Posterior vena cava (tissue), 2 donors: ENCODE data around the gene CDH12. TPM values are rescaled to one million over a fixed set of nuclear protein-coding genes. Genes with fewer than 3 reads are reported as not detected.

Source experiments
- DNase-seq: peaks from one replicate; pipeline ENCODE4 v3.0.0-alpha.2; 2020; ENCODE audit warnings: low spot score
- intact Hi-C, 2 donors: fragments of 100-400 bp; cut with DNase I; formaldehyde crosslinking; loops; one replicate each; pipeline versions ENCODE4 v1.14.1 to v1.14.2; 2022 to 2023
- total RNA-seq, 2 donors: library from RNA; stranded (reverse); fragmentation: NEBNext Ultra II Directional; extraction: Animal tissue kit (Norgen Biotek cat#: 25700); gene quantifications; one replicate each; pipeline ENCODE4 v1.2.1, GENCODE V29; 2021
- donor health status: DM: yes; HTN: yes; CAD: no.
- donor health status: DM: yes; HTN: yes; CAD: no.

Gene CDH12
- total RNA-seq, 2 donors from 2014 or later, result not detected

DNA sequence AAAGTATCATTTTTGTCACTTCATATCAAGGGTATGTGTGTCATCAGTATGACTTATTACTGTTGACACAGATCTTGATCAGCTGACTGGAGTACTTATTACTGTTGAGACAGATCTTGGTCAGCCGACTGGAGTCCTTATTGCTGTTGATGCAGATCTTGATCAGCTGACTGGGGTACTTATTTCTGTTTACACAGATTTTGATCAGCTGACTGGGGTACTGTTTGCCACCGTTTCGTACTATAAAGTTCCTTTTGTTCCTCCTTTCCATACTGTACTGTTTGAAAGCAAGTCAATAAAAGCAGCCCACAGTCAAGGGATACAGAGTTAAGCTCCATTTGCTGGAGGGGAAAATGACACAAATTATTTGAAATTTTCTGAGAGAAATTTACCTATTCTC is 347.3 kb downstream of the CDH12 start:
- intact Hi-C loops, result no loop called here
- DNase-seq, result no peak

DNA sequence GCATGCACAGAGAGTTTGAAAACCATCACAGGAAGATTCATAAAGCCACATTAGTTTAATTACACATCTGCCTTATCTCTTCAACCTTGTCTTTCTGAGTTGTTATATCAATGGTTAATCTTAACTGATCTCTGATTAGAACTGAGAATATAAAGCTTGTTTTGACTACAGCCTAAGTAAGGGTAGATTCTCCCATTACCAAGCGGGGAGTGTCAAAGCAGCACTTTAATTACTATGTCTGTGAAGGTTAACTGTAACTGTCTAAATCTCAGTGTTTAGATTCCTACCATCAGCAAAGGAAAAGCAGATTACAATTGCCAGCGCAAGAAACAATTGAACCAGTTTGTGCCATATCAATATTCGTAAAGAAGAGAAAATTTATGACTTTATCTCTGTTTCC is 348.7 kb downstream of the CDH12 start:
- intact Hi-C loops, result no loop called here
- no peak for DNase-seq

DNA sequence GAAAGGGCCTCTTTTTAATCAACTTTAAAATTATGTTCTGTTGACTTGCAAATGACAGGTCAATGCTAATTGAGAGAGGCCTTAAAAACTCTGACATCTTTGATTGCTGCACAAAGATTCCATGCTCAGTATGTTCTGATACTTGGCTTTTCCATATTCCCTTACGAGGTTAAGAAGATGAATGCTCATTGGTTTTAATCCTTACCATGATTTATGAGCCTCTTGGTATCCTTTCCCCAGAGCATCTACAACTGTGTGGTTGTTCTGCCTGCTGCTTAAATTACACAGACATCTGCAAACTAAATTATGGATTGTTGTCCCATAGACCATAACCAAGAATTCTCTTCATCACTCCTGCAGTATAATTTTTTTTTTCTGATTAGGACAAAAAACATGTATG is 352.6 kb downstream of the CDH12 start:
- intact Hi-C loops, result no loop called here
- DNase-seq, result no peak

DNA sequence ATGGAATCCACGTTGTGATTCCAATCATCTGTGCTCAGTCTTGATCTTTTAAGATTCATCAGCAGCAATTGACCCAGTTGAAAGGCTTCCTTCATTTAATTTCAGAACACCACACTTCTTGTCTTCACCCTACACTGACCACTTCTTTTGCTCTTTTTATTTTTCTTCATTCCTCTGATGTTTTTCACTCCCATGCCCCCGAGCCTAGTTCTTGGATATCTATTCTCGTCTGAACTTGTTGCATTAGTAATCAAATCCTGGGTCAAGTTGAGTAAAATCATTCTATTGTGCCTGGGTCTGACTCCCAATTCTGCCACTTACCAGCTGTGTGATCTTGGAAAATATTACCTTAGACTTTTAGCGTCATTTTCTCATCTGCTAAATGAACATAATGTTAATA is 356.5 kb downstream of the CDH12 start:
- intact Hi-C loops, result no loop called here

DNA sequence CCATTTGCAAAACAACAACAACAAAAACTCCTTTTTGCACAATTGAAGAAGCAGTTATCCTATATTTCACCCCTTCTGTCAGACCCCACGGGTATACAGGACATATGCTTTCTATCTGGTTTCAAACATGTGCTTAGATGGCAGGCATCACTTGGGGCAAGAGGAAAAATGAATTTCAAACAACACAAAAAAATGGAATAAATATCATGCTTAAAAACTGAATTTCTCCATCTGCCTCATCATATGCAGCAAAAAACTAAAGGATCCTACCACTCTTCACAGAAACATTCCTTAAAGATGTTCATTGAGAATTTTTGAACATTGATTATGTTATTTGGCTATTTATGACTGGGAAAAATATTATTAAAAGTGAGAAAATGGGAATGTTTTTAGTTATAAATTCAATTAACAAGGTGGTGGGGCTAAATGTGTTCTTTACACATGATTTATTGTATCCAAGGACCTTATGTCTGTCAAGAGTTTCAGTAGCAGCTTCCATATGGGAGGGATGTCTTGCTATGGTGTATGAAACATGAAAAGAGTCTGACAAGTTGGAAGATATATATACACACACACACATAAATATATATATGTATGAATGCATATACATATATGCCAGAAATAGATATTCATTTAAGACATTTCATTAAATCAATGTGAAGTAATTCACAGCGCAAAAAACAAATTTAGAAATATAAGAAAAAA is 358.0 kb downstream of the CDH12 start:
- intact Hi-C loops, result no loop called here
- no peak for DNase-seq

More for the DNA sequence above, 356.5 kb downstream of the CDH12 start:
- DNase-seq, result no peak

DNA sequence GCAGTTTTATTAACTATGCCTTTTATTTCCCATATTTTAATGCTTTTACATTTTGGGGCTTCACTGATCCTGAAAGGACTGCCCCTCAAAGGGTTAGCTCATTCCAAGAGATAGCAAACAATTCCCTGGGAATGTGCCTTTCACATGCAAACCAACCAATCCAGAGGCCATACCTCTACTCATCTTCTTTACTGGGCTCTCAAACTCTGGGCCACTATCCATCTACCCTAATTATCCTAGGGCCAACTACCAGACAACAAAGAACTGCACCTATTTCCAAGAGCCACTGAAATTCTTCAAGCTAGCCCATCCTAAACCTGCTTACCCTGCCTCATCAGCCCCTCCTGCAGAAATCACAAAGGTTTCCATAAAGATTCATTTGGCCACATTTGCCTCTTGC is 364.7 kb downstream of the CDH12 start:
- intact Hi-C loops, result no loop called here
- no peak for DNase-seq

DNA sequence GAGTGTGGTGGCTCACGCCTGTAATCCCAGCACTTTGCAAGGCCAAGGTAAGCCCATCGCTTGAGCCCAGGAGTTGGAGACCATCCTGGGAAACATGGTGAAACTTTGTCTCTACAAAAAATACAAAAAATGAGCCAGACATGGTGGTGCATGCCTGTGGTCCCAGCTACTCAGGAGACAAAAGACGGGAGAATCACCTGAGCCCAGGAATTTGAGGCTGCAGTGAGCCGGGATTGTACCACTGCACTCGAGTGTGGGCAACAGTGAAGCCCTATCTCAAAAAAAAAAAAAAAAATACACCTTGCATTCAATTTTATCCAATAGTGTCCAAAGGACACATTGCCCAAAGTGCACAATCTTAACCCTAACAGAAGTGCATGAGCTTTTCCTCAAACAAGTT is 372.8 kb downstream of the CDH12 start:
- DNase-seq, result no peak

DNA sequence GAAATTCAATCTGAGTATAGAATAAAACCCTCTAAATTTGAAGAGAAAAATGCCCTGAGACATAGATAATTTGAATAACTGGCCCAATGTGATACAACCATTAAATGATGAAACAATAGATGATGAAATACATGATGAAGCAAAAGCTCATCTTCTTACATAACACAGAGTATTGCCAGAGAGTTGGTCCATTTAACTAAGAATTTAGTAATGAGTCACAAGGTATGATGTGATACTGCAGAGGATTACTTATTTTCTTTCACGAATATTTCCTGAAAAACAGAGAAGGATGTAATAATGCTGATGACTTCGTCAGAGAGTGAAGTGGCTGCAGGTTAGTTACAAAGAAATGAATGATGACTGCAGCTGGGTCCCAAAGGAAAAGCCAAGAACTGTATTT is 379.3 kb downstream of the CDH12 start:
- intact Hi-C loops, result no loop called here
- DNase-seq, result no peak

More for the DNA sequence above, 372.8 kb downstream of the CDH12 start:
- intact Hi-C loops, result no loop called here

DNA sequence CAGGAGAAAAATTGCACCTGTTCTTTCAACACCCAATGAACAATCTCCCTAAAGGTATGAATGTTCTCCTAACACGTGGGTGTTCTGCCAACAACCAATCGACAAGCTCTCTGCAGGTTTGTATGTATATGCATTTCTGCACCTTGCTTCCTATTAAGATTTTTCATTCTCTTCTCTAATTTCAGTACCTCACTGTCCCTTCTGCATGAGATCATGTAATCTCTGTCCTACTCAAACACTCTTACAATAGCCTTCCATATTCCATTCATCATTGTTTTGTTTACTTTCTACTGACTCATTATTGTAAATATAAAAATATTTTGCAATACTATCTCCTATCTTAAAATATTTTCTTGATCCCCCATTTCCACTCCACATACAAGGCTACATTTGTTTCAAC is 382.0 kb downstream of the CDH12 start:
- DNase-seq, result no peak
- intact Hi-C loops, result no loop called here

DNA sequence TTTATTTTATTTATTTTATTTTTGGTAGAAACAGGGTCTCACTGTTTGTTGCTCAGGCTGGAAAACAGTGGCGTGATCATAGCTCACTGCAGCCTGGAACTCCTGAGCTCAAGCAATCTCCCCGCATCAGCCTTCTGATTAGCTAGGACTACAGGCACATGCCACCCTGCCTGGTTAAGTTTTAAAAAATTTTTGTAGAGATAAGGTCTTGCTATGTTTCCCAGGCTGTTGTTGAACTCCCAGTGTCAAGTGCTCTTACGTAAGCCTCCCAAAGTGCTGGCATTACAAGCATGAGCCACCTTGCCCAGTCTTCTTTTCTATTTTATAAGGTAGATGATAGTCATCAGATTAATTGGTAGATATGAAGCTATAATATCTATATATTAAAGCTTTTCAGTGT is 382.7 kb downstream of the CDH12 start:
- no peak for DNase-seq
- intact Hi-C loops, result no loop called here

DNA sequence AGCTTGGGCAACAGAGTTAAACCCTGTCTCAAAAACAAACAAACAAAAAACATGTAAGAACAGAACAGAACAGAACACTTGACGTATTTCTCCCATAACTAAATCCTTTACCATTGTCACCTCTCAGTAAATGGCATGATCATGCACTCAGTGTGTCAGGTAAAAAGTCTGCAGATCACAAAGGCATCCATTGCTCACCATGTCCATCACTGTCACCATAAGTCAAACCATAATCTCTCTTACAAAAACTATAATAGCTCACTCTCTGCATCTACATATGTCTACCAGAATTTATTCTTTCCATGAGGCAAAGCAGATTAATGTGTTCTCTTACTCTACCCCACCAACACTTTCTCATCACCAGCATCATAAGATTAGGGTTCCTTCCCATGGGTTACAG is 387.5 kb downstream of the CDH12 start:
- DNase-seq, result no peak
- intact Hi-C loops, result no loop called here

DNA sequence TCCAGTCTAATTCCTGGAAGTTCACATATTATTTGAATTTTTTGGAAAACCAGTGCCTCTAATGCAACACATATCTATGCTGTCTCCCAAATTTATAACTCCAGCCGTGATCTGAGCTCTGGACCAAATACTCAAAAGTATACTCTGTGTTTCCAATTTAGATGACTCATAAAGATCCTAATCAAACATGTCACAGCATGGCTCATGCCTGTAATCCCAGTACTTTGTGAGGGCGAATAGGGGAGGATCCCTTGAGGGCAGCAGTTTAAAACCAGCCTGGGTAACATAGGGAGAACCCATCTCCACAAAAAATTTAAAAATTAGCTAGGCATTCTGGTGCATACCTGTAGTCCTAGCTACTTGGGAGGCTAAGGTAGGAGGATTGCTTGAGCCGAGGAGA is 388.0 kb downstream of the CDH12 start:
- intact Hi-C loops, result no loop called here
- no peak for DNase-seq

DNA sequence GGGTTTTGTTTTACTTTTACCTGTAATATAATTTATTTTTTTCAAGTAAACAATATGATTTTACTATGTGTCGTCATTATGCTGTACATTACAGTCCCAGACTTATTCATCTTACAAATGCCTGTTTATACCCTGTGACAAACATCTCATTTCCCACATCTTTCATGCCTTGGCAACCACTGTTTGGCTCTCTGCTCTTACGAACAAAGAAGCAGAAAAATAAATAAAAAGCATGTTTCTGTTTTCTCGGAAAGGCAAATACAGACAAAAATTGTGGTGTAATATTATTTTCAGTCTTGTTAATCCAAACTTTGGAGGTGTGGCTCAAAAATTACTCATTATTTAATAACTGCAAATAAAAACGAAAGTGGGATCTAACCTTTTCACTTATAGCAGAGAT is 393.0 kb downstream of the CDH12 start:
- intact Hi-C loops, result no loop called here
- no peak for DNase-seq

DNA sequence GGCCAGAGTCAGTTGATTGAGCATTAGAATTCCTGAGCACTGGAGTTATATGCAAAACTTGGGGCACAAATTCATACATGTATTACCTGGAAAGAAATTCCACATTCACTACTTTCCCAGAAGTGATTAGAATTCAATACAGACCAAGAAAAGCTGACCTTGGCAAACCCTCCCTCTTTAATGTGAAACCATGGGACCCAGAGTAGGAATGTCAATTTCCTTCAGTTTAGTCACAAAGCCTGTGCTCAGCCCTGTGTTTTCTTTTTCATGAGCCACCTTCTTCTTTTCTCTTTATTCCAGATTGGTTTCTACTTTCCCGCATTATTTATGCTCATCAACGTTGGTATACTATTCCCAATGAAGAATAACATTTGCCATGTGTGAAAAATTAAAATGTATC is 420.2 kb downstream of the CDH12 start:
- intact Hi-C loops, result no loop called here
- no peak for DNase-seq

DNA sequence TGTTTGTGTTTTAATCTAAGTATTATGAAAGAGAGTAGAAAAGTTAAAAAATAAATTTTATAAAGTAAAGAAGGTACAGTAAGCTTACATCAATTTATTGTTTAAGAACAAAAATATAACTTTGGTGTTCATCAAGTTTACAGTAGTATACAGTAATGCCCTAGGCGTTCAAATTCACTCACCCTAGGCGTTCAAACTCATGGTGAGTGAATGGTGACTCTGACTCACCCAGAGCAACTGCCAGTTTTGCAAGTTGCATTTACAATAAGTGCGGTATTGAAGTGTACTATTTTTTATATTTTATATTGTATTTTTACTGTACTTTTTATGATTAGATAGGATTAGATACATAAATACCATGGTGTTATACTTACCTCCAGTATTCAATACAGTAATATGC is 421.3 kb downstream of the CDH12 start:
- no peak for DNase-seq
- intact Hi-C loops, result no loop called here

DNA sequence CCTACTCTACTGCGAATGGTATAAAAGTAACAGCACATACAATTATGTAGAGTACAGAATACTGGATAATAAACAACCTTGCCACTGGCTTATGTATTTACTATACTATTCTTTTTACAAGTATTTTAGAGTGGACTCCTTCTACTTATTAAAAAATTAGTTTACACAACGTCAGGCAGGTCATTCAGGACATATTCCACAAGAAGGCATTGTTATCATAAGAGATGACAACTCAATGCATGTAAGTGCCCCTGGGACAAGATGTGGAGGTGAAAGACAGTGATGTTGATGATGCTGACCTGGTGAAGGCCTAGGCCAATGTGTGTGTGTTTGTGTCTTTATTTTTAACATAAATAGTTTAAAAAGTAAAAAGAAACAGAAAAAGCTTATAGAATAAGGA is 421.7 kb downstream of the CDH12 start:
- no peak for DNase-seq
- intact Hi-C loops, result no loop called here

DNA sequence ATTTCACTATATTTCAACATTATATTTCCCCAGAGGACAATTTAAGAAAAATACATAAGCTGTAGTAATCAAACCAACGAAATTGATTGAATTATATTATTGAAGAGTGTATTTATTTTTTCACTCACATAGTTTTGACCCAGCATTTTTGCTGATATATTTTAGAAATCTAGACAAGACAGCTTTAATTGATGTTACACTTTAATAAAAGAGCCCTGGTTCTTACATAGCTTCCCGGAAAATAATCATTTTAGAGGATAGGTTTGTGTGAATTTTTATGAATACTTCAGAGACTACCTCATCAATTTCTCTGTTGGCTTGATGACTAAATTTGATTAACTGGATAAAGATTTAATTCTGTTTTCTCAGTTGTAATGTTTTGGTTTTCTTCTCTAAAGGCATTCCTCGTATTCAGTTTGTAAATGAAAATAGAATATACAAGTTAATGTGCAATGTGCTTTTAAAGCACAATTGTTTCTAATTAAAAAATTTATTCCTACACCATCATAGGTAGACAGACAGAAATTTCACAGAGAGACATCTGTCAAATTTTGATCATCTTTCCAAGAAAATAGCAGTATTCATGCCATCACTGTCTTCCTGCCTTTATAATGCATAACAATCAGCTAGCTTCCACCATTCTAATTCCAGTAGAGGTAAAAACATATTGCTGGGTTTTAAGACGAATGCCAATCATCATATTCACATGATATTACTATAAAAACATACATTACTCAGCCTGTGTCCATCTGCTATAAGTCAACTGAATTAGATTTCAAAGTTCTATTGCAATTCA is 441.4 kb downstream of the CDH12 start:
- DNase-seq, result no peak
- intact Hi-C loops, result no loop called here

DNA sequence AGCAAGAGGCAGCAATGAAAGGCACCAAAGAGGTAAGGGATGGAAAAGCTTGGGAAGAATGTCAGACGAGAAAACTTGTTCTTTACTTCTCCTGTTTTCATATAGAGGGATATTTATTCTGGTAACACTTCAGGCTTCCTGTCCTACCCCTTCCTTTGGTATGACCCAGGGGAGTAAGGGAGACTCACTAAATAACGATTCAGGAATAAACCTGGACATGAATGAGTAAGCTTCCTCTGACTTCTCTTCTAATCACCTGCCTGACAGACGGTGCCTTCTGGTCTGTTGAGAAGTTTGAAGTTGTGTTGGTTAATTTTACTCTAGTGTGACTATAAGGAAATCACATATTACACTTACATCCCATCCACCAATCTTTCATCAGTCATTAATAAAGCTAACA is 461.2 kb downstream of the CDH12 start:
- DNase-seq, result no peak
- intact Hi-C loops, result no loop called here

DNA sequence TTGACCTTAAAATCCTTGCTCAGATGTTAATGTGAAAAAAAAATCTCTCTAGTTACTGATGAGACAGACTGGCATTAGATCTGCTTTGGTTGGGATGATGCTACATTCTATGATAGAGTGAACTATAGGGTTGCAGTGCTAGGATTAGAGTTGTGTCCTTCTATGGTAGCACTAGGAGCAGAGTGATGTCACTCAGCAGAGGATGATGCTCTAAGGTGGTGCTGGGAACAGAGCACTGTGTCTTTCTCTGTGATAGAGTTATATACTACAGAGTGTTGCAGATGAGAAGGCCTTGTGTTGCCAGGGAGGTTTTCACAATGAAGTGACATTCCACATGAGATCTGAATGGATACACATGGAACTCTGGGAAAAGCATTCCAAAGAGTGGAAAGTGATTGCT is 462.3 kb downstream of the CDH12 start:
- no peak for DNase-seq
- intact Hi-C loops, result no loop called here

DNA sequence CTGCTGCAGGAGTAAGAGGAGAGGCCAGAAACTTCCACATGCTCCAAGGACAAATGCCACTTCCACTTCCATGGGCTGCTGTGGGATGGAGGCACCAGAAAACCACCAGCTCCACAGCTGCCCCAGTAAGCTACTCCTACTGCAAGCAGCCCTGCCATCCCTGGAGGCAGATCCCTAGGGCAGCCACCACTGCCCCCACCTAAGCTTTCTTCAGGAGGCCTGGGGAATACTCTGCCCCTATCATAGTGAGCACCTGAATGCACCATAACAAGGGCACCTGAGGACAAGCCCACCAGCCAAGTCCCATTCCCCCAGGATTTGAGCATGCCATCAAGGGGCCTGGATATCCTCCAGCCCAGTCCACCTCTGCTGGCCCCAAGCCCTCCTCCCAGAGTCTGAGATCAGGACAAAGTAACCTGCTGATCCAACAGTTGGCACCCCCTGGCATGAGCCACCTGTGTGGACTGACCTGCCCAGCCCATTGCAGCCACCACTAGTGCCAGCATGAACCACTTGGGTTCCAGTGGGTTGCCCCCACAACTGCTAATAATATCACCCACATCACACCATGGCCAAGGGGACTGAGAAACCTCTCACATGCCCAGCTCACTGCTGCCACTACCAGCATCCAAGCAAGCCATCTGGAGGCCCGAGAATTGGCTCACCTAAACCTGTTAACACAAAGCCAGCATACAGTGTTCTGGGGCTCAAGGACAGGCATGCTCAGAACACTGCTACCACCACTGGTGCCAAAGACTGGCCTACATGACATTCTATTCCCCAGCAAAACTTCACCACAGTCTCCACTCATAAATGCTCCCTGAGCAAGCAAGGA is 480.1 kb downstream of the CDH12 start:
- DNase-seq, result no peak
- intact Hi-C loops, result no loop called here
